GM12878 (cell line): Measurements from ENCODE around the gene PDCD11.

Experiments used
- BMI1 ChIP-seq: fragments of 450-650 bp; IDR thresholded peaks from 2 replicates; pipeline ENCODE4 v1.6.1; 2016; ENCODE audit warnings: mild to moderate bottlenecking, moderate library complexity, borderline replicate concordance
- CBX5 ChIP-seq: sonication (generic); IDR thresholded peaks from 2 replicates; pipeline ENCODE4 v1.6.1; 2016; ENCODE audit warnings: low read depth, moderate library complexity, mild to moderate bottlenecking, inconsistent platforms
- CREB1 ChIP-seq: IDR thresholded peaks from 2 replicates; pipeline ENCODE4 v1.6.1; 2012; ENCODE audit warnings: low read depth, mild to moderate bottlenecking, inconsistent platforms
- ETV6 ChIP-seq, 2 experiments: fragments of 450-650 bp in 1 of 2; IDR thresholded peaks in 1 of 2; conservative IDR thresholded peaks in 1 of 2; 2 replicates each; pipeline ENCODE4 v1.6.1; 2014; ENCODE audit warnings: antibody characterized with exemption in 1 of 2, borderline replicate concordance in 1 of 2, low read depth in 1 of 2, mild to moderate bottlenecking in 1 of 2, moderate library complexity in 1 of 2
- FOXK2 ChIP-seq: fragments of 450-650 bp; IDR thresholded peaks from 2 replicates; pipeline ENCODE4 v1.6.1; 2017; ENCODE audit warnings: mild to moderate bottlenecking, moderate library complexity
- JUNB ChIP-seq: IDR thresholded peaks from 2 replicates; pipeline ENCODE4 v1.6.1; 2016; ENCODE audit warnings: antibody characterized with exemption, mild to moderate bottlenecking
- POLR2AphosphoS5 ChIP-seq: IDR thresholded peaks from 2 replicates; pipeline ENCODE4 v1.6.1; 2011; ENCODE audit warnings: mild to moderate bottlenecking, low read length, inconsistent platforms
- SP1 ChIP-seq: IDR thresholded peaks from one replicate; pipeline ENCODE4 v1.6.1; 2011; ENCODE audit warnings: low read depth, low read length

- TF ChIP-seq POLR2AphosphoS5 (no peak), CBX5 (no peak), ETV6 (conservative IDR thresholded peaks at IDR 0.05 in 1 of 2, IDR thresholded peaks at IDR 0.05 in 1 of 2; ENCODE audit: borderline replicate concordance in 1 of 2, low read depth in 1 of 2) (no peak), FOXK2 (no peak), CREB1 (no peak), BMI1 (no peak), JUNB (no peak), SP1 (no peak)
These were observed 46.3 kb upstream of the PDCD11 start for GRCh38 chr10:103350175-103350516.
